Sigmoid colon (tissue), 7 donors: ENCODE data around the gene PDE9A. TPM values are rescaled to one million over a fixed set of nuclear protein-coding genes. Genes with fewer than 3 reads are reported as not detected.

Experiments used
- DNase-seq: peaks from one replicate; pipeline ENCODE4 v3.0.0-alpha.2; 2019
- H3K27ac ChIP-seq, 4 donors: fragments of 200-600 bp; sonication (generic); one replicate each; pipeline ENCODE4 v1.5.1; 2016 to 2019; ENCODE audit warnings: mild to moderate bottlenecking in 1 of 4
- H3K27me3 ChIP-seq, 3 donors: fragments of 200-600 bp; sonication (generic); one replicate each; pipeline ENCODE4 v1.5.1; 2019; ENCODE audit warnings: mild to moderate bottlenecking in 1 of 3
- H3K36me3 ChIP-seq, 4 donors: fragments of 200-600 bp; sonication (generic); one replicate each; pipeline ENCODE4 v1.5.1; 2016 to 2019
- H3K4me1 ChIP-seq, 4 donors: fragments of 200-600 bp; sonication (generic); one replicate each; pipeline ENCODE4 v1.5.1; 2017 to 2019
- H3K4me3 ChIP-seq, 4 donors: fragments of 200-600 bp; sonication (generic); one replicate each; pipeline ENCODE4 v1.5.1; 2017 to 2019; ENCODE audit warnings: mild to moderate bottlenecking in 2 of 4, moderate library complexity in 1 of 4
- H3K9me3 ChIP-seq, 4 donors: fragments of 200-600 bp in 3 of 4; sonication (generic) in 3 of 4; one replicate each; pipeline versions ENCODE4 v1.5.1 to v1.6.1; 2013 to 2019
- EP300 ChIP-seq, 4 donors: sonication (generic); formaldehyde crosslinking; IDR thresholded peaks; one replicate each; pipeline ENCODE4 v1.6.1; 2017; ENCODE audit warnings: antibody characterized with exemption in 4 of 4
- POLR2A ChIP-seq, 2 donors: fragments of 450-650 bp; IDR thresholded peaks; one replicate each; pipeline ENCODE4 v1.6.1; 2016; ENCODE audit warnings: antibody characterized with exemption in 2 of 2, mild to moderate bottlenecking in 2 of 2, moderate library complexity in 2 of 2
- POLR2AphosphoS5 ChIP-seq, 4 donors: sonication (generic); formaldehyde crosslinking; IDR thresholded peaks; one replicate each; pipeline ENCODE4 v1.6.1; 2017; ENCODE audit warnings: antibody characterized with exemption in 4 of 4
- WGBS, 2 donors: extraction: QIAGEN DNeasy Blood & Tissue Kit; methylation state at CpG; one replicate each; pipeline ENCODE4 v1.1.7; 2013; 5-methylcytosine and 5-hydroxymethylcytosine counted together
- intact Hi-C: fragments of 100-400 bp; cut with DNase I; formaldehyde crosslinking; loops from one replicate; pipeline ENCODE4 v1.15.1; 2023
- polyA plus RNA-seq, 3 donors: library from polyadenylated mRNA; stranded (reverse); fragments of 200-250 nt; gene quantifications; one replicate each; pipeline ENCODE4 v1.2.3, GENCODE V29; 2013
- total RNA-seq, 4 donors: library from RNA; depleted of rRNA; stranded (reverse); fragments of >200 nt; gene quantifications; one replicate each; pipeline ENCODE4 v1.1.0, GENCODE V29; 2016
- TF ChIP-seq, protein P1 (sequence below), 4 experiments: fragments of 450-650 bp in 3 of 4; fragments of 200-600 bp in 1 of 4; IDR thresholded peaks; one replicate each; pipeline ENCODE4 v1.5.1; 2016 to 2019; ENCODE audit warnings: antibody characterized with exemption in 4 of 4, mild to moderate bottlenecking in 3 of 4, moderate library complexity in 2 of 4
- donor health status: healthy with polysubstance abuse.
- donor health status: Bipolar disorder and iron deficiency.
- donor health status: healthy.

Gene PDE9A
- total and polyA plus RNA-seq, 7 donors, result 71.6 to 433 (median 102) TPM

DNA sequence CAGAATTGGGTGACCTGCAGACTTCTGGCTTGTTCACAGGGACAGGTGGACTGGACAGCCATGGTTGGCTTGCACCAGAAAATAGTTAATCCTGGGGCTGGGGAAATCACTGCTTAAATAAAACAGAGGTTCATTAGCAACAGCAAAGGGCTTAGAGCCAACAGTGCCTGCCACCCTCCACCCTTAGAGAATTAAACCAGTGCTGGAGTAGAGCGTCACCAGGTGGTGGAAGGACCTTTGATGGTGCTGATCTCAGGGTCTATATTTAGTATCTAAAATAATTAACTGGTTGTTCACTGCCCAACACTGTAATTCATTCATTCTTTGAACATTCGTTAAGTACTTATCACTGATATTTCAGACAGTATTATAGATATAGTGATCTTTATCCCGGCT is 34.7 kb upstream of the PDE9A start:
- H3K36me3 ChIP-seq, result no peaks in the 10 kb centered on the region
- peaks cover 0 to 45% (median 23%) of the 10 kb centered on the region in 3 donors for H3K27me3 ChIP-seq
- intact Hi-C loops, result loop anchor here (10.0 kb wide), 1 partner anchor 54 kb away; no protein-coding TSS in a partner anchor
- H3K4me1 ChIP-seq, result peaks cover 0 to 10% (median 3%) of the 10 kb centered on the region in 4 donors
- no peaks in the 10 kb centered on the region for H3K9me3 ChIP-seq
- TF ChIP-seq POLR2AphosphoS5 (IDR thresholded peaks at IDR 0.05) (no peak), POLR2A (IDR thresholded peaks at IDR 0.05) (no peak), EP300 (IDR thresholded peaks at IDR 0.05) (no peak)
- TF ChIP-seq, protein P1, sequence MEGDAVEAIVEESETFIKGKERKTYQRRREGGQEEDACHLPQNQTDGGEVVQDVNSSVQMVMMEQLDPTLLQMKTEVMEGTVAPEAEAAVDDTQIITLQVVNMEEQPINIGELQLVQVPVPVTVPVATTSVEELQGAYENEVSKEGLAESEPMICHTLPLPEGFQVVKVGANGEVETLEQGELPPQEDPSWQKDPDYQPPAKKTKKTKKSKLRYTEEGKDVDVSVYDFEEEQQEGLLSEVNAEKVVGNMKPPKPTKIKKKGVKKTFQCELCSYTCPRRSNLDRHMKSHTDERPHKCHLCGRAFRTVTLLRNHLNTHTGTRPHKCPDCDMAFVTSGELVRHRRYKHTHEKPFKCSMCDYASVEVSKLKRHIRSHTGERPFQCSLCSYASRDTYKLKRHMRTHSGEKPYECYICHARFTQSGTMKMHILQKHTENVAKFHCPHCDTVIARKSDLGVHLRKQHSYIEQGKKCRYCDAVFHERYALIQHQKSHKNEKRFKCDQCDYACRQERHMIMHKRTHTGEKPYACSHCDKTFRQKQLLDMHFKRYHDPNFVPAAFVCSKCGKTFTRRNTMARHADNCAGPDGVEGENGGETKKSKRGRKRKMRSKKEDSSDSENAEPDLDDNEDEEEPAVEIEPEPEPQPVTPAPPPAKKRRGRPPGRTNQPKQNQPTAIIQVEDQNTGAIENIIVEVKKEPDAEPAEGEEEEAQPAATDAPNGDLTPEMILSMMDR (IDR thresholded peaks at IDR 0.05), result no peak
- 81 to 86% methylated on average over 3 of the region's 3 CpGs for WGBS, 2 donors
- no peak overlapping the region for H3K4me3 ChIP-seq
- no peak for DNase-seq
- H3K27ac ChIP-seq, result no peak overlapping the region

GRCh38 chr21:42619166-42619565 is 34.3 kb upstream of the PDE9A start:
- H3K27me3 ChIP-seq, result peaks cover 0 to 45% (median 23%) of the 10 kb centered on the region in 3 donors

DNA sequence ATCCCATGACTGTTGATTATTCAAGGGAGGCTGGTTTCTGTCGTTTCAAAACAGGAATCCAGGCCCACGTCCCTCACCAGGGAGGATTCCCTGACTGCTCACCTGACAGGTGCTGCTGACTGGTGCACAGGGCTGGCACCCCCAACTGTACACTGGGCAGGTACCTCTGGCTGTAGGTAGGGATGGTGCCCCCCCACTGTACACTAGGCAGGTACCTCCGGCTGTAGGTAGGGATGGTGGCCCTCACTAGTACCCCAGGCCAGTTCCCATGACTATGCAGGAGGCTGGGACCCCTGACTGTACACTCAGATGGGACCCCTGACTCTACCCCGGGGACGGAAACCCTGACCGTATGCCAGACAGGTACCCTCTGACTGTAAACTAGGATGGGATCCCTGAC is 33.6 kb upstream of the PDE9A start:
- Histone ChIP-seq H3K4me1 (peaks cover 0 to 10% (median 3%) of the 10 kb centered on the region in 4 donors), H3K27ac (no peak overlapping the region), H3K36me3 (no peaks in the 10 kb centered on the region), H3K9me3 (no peaks in the 10 kb centered on the region), H3K4me3 (no peak overlapping the region), H3K27me3 (peaks cover 0 to 45% (median 23%) of the 10 kb centered on the region in 3 donors)
- no peak for DNase-seq
- intact Hi-C loops, result loop anchor here (10.0 kb wide), 1 partner anchor 55 kb away; no protein-coding TSS in a partner anchor
- no peak for TF ChIP-seq EP300 (IDR thresholded peaks at IDR 0.05)
- TF ChIP-seq POLR2AphosphoS5 (IDR thresholded peaks at IDR 0.05), result no peak
- TF ChIP-seq, protein P1 (IDR thresholded peaks at IDR 0.05), result no peak
- no peak for TF ChIP-seq POLR2A (IDR thresholded peaks at IDR 0.05)
- WGBS, 2 donors, result 90 to 92% methylated on average over 6 of the region's 6 CpGs

More at GRCh38 chr21:42619166-42619565, 34.3 kb upstream of the PDE9A start:
- no peak for DNase-seq
- TF ChIP-seq, protein P1 (IDR thresholded peaks at IDR 0.05), result no peak
- TF ChIP-seq POLR2A (IDR thresholded peaks at IDR 0.05), result no peak
- TF ChIP-seq POLR2AphosphoS5 (IDR thresholded peaks at IDR 0.05), result no peak
- TF ChIP-seq EP300 (IDR thresholded peaks at IDR 0.05), result no peak
- H3K36me3 ChIP-seq, result no peaks in the 10 kb centered on the region
- WGBS, 2 donors, result 77 to 79% methylated on average over 7 of the region's 7 CpGs
- no peaks in the 10 kb centered on the region for H3K9me3 ChIP-seq
- H3K4me3 ChIP-seq, result no peak overlapping the region
- intact Hi-C loops, result loop anchor here (10.0 kb wide), 1 partner anchor 54 kb away; no protein-coding TSS in a partner anchor
- H3K27ac ChIP-seq, result no peak overlapping the region
- peaks cover 0 to 10% (median 3%) of the 10 kb centered on the region in 4 donors for H3K4me1 ChIP-seq

DNA sequence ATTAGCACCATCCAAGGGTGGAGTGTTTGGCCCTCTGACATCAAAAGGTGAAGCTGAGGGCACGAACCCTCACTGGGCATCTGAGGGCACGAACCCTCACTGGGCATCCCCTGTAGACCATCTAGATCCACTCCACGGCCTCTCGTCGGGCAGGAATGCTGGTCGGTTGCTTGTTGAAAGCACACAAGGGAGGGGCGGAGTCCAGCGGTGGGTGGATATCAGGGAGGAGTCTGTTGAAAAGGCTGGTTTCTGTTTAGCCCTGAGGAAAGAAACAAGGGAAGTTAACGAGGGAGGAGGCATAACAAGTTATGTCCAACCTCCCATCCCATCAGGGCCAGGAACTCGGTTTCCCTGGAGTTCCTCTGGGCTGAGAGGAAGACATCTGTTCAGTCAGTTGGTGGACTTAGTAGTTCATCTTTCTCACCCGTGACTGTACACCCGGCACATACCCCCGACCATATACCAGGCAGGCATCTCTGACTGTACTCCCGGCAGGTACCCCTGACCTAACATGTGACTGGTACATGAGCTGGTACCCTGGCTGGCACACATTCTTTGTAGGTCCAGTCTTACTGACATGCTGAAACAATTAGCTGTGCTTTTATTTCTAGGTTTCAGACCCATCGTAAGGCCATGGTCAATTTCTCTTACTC is 32.1 kb upstream of the PDE9A start:
- H3K4me1 ChIP-seq, result peaks cover 0 to 10% (median 3%) of the 10 kb centered on the region in 4 donors
- no peaks in the 10 kb centered on the region for H3K36me3 ChIP-seq
- no peaks in the 10 kb centered on the region for H3K9me3 ChIP-seq
- peaks cover 0 to 44% (median 23%) of the 10 kb centered on the region in 3 donors for H3K27me3 ChIP-seq
- H3K27ac ChIP-seq, result peak overlapping the region in 2 of 4 donors; percentile 31 to 35
- H3K4me3 ChIP-seq, result no peak overlapping the region
- no peak for DNase-seq
- TF ChIP-seq POLR2A (IDR thresholded peaks at IDR 0.05) (no peak), POLR2AphosphoS5 (IDR thresholded peaks at IDR 0.05) (no peak), EP300 (IDR thresholded peaks at IDR 0.05) (no peak)
- TF ChIP-seq, protein P1 (IDR thresholded peaks at IDR 0.05), result no peak
- WGBS, 2 donors, result 51 to 73% methylated on average over 15 of the region's 15 CpGs
- intact Hi-C loops, result no loop called here
